IPS DF 19.7 (cell line): Measurements from ENCODE around the gene SDK1.
"Not testable (repeated sequence)": the region's sequence is repeated elsewhere in the genome, so short reads cannot be mapped to it uniquely, and the experiment has no call there.

Experiments used
- DNase-seq: peaks from one replicate; pipeline ENCODE4 v3.0.0-alpha.2; 2013; ENCODE audit warnings: low read depth, low spot score

Gene SDK1

DNA sequence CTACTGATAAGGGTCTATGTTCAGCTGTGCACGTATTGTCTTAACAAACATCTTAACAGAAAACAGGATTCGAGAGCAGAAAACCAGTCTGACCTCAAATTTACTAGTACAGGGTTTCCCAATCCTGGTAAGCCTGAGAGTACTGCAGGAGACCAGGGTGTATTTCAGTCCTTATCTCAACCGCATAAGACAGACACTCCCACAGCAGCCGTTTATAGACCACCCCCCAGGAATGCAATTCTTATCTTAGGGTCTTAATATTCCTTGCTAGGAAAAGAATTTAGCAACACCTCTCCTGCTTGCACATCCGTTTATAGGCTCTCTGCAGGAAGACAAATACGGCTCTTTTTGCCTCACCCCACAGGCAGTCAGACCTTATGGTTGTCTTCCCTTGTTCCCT lies 277.3 kb downstream of the SDK1 start:
- no peak for DNase-seq

- DNase-seq, result no peak
These were observed 278.7 kb downstream of the SDK1 start for GRCh38 chr7:3579638-3580219.

GRCh38 chr7:3582145-3582544 lies 281.1 kb downstream of the SDK1 start:
- not testable (repeated sequence) for DNase-seq

GRCh38 chr7:3585826-3586225 lies 284.8 kb downstream of the SDK1 start:
- peak; percentile 20 for DNase-seq

DNA sequence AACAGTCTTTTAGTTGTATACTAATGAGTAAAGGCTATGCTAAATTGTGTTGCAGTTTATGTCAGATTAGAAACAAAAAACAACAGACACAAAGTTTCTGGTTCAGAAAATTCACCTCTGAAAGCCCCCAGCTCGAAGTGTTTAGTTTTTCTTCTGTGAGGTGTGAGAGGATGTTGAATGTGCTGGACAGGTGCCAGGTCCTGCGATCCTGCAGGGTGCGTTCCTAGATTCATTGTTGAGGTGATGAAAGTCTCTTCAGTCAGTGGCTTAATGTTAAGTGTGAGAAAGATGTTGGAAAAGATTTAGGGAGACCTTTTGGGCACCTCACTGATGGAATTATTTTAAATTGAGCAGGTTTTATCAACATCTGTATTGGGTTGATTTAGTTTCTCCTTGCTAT lies 287.3 kb downstream of the SDK1 start:
- no peak for DNase-seq

GRCh38 chr7:3589752-3590151 lies 288.7 kb downstream of the SDK1 start:
- DNase-seq, result no peak

- DNase-seq, result no peak
These were observed 290.2 kb downstream of the SDK1 start for GRCh38 chr7:3591219-3591618.

GRCh38 chr7:3591944-3592343 lies 290.9 kb downstream of the SDK1 start:
- DNase-seq, result no peak

- no peak for DNase-seq
These were observed 291.5 kb downstream of the SDK1 start for GRCh38 chr7:3592401-3593134.

- no peak for DNase-seq
These were observed 293.8 kb downstream of the SDK1 start for GRCh38 chr7:3594901-3595300.

DNA sequence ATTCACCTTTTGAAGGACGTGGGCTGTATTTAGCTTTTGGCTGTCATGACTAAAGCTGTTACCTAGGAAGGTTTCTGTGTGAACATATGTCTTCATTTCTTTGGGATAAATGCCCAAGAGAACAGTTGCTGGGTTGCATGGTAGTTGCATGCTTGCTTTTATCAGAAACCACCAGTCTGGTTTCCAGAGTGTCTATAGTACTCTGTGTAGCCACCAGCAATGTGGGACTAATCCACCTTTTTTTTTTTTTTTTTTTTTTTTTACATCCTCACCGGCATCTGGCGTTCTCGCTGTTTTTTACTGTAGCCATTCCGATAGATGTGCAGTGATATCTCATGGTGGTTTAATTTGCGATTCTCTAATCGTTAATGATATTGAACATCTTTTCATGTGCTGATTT lies 297.8 kb downstream of the SDK1 start:
- no peak for DNase-seq

DNA sequence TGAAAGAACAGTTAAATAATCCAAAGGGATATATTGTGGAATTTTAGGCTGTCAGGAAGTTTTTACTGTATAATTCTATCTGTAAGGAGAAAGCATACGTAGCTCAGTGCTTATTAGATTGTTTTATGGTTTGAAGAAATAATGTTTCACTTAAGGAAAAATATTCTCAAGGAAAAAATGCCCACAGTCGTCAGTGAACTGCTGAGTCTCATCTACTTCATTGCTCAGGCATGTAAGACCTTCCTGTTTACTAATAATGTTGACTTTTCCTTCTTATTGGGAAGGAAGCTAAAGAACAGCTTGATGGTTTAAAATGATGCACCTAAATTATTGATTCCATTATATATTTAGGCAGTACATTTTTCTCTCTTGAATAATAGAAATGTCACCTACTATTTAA lies 304.2 kb downstream of the SDK1 start:
- no peak for DNase-seq

DNA sequence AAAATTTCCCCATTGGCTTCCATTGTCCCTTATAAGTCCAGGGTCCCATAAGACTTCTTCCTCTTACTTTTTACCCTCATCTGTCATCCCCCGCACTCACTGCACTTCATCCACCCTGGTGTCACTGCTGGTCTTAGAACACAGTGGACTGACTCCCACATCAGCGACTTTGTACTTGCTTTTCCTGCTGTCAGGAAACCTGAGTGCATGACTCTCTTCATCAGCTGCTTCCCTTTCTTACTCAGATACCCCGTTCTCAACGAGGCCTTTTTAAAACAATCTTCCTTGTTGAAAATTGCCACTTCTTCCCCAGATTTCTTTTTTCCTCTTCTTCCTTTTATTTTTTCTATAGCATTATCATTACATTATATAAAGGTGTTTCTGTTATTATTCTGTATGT lies 305.4 kb downstream of the SDK1 start:
- DNase-seq, result no peak

- no peak for DNase-seq
These were observed 306.8 kb downstream of the SDK1 start for GRCh38 chr7:3607847-3608246.

- DNase-seq, result no peak
These were observed 315.3 kb downstream of the SDK1 start for GRCh38 chr7:3616306-3616705.

DNA sequence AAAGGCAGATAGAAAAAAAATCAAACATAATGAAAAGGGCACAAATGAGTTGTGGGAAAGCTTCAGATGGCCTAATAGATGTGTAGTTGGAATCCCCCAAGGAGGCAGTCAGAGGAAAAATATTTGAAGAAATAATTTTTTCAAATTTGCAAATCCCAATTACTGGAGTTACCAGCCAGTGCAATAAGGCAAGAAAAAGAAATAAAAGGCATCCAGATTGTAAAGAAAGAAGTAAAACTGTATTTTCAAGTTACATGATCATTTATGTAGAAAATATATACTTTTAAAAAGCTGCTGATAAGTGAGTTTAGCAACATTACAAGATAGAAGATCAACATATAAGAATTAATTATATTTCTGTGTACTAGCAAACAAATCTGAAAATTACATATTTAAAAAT lies 329.0 kb downstream of the SDK1 start:
- no peak for DNase-seq

DNA sequence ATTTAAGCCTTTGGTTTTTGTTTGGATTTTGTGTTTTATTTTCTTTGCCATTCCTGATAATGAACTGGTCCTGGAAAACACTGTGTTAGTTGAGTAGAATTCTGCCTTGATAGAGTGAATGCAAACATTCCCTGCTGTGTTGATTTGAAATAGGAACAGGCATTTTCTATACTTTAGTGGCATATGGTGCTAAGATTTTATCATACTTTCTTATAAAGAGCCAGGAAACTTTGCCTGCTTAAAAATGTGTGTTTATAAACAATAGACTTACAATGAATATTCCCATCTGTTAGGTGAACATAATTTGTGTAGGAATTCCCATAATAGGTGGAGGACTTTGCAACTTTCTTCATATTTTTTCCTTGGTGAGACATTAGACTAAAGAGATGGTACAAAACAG lies 333.3 kb downstream of the SDK1 start:
- no peak for DNase-seq

DNA sequence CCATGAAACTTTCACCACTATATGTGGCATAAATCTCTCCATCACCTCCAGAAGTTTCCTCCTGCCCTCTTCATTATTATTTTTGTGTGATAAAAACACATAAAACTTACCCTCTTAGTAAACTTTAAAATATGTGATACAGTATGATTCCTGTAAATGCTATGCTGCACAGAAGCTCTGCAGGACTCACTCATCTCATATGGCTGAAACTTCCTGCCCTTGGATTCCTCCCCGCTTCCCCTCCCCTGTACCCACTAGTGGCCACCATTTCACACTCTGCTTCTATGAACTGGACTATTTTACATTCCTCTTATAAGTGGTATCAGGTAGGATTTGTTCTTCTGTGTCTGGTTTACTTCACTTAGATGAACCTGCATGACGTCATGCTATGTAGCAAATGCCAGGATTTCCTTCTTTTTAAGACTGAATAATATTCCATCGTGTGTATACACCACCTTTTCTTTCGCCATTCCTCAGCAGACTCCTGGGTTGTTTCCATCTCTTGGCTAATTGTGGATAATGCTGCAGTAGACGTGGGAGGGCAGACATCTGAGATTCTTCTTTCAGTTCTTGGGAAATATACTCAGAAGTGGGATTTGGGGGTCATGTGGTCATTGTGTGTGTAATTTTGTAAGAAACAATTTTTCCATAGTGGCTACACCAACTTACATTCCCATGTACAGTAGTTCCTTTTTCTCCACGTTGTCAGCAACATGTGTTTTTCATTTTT lies 335.2 kb downstream of the SDK1 start:
- DNase-seq, result no peak

DNA sequence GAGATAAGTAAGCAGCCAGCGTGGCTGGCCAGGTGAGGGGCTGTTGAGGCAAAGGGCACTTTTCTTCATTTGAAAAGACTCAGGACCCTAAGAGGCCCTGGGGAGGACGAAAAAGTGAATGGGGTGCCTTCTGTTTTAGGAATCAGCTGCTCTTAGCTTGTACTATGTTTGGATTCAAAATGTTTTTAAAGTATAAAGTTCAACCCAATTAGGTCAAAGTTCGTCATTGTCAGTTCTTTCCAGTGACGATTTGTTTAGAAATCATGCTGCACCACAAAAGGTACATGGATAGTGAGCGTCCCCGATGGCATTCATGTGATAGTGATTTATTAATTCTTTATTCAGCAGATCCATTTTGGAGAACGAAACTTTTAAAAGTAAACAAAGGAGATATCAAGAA lies 338.2 kb downstream of the SDK1 start:
- DNase-seq, result no peak

DNA sequence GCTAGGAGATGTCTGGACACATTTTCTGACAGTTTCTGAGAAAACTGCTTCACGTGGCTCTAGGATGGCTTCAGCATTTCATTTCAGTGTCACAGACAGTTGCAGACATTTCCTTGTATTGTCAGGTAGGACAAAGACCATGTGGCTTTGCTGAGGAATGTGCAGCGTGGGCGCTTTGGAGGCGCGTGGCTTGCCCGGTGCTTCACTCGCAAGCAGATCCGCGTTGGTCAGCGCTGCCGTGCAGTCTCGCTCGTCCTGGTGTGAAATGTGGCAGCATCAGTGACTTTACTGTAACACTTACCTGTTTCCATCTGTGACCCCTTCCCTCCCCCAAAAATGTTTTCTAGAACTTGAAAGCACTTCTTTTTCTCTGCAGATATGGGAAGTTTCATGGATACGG lies 340.5 kb downstream of the SDK1 start:
- no peak for DNase-seq

GRCh38 chr7:3643091-3643490 lies 342.0 kb downstream of the SDK1 start:
- no peak for DNase-seq

- no peak for DNase-seq
These were observed 347.2 kb downstream of the SDK1 start for GRCh38 chr7:3648276-3648675.

DNA sequence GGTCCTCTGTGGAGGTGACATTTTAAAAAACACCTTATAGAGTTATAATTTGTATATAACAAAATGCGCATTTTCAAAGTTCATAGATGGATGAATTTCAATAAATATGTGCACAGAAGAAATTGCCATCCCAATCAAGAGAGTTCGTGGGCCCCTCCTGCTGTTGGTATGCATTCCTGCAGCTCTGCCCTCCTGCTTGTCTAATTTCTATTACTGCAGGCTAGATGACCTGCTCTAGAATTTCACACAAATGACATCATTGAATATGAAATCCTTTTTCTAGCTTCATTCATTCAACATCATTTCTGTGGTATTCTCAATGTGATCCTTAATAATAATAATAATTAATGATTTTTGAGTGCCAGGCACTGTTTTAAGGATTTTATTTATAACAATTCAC lies 348.2 kb downstream of the SDK1 start:
- DNase-seq, result no peak
